ENCODE data around the gene RBM20.

RBM20 gene

DNA sequence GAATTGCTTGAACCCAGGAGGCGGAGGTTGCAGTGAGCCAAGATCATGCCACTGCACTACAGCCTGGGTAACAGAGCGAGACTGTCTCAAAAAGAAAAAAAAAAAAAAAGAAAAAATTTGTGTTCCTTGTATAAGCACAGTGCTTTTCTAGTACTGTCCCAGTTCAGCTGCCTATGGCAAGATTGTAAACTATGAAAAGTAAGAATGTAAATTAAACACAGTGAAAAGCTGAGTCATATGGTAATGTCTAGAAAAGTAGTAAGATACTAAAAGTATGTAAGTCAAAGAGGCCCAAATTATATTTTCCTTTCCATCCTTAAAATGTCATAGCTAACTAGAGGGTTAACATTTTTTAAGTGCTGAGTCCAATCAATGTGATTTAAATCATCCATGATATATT lies 42.8 kb downstream of the RBM20 start:
- no peaks in the 10 kb centered on the region for H3K4me1 ChIP-seq (ENCODE audit: control insufficient read depth, low read depth, low read length)
- no peak overlapping the region for H3K4ac ChIP-seq (ENCODE audit: low read depth, low read length)
- H2BK5ac ChIP-seq (ENCODE audit: low read length) = no peak overlapping the region
- no CpG with 5 or more reads among the region's 2 CpGs for WGBS (ENCODE audit: extremely low coverage, insufficient coverage, low lambda C conversion rate)
- H3K9ac ChIP-seq (ENCODE audit: low read length) = no peak overlapping the region
- H3K79me2 ChIP-seq (ENCODE audit: control insufficient read depth, insufficient read depth, low read length) = no peaks in the 10 kb centered on the region
- H3K4me2 ChIP-seq (ENCODE audit: low read length) = no peak overlapping the region
- H3K36me3 ChIP-seq (ENCODE audit: control insufficient read depth, insufficient read depth, low read length) = no peaks in the 10 kb centered on the region
- H2BK15ac ChIP-seq (replicated peaks; ENCODE audit: low read depth) = no peak overlapping the region
- no peak overlapping the region for H3K23ac ChIP-seq (ENCODE audit: low read length)
- H4K5ac ChIP-seq (ENCODE audit: low read length) = no peak overlapping the region
- no peak overlapping the region for H3K4me3 ChIP-seq (ENCODE audit: low read length)
- no peak overlapping the region for H4K8ac ChIP-seq (ENCODE audit: low read depth, low read length)
- no peak overlapping the region for H2AK5ac ChIP-seq (ENCODE audit: low read length)
- H2BK120ac ChIP-seq (ENCODE audit: low read depth, low read length) = no peak overlapping the region
- no peak overlapping the region for H3K56ac ChIP-seq (ENCODE audit: low read length)
- H3K18ac ChIP-seq (ENCODE audit: low read length) = no peak overlapping the region
- H3K27ac ChIP-seq (ENCODE audit: low read depth, low read length) = no peak overlapping the region
- no peaks in the 10 kb centered on the region for H3K27me3 ChIP-seq (ENCODE audit: insufficient read depth, low read length, poor library complexity)
- no peak for DNase-seq
- H3K79me1 ChIP-seq (ENCODE audit: low read length) = no peaks in the 10 kb centered on the region

DNA sequence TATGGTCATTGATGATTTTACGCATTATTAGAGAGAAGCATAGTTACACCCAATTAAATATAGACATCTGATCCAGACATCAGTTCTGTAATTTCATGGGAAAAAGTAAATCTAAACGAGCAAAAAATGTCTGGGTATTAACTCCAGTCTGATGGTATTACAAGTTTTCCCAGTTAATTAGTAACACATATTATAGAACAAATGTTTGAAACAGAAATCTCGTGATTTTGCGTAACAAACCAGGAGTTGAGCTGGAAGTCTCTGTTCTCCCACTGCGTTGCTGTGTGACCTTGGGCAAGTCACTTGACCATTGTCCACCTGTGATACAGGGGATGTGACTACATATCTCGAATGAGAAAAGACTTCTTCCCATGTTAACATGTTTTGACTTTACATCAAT lies 43.3 kb downstream of the RBM20 start:
- Histone ChIP-seq H4K5ac (ENCODE audit: low read length) (no peak overlapping the region), H2AK5ac (ENCODE audit: low read length) (no peak overlapping the region), H3K79me2 (ENCODE audit: control insufficient read depth, insufficient read depth, low read length) (no peaks in the 10 kb centered on the region), H3K4ac (ENCODE audit: low read depth, low read length) (no peak overlapping the region), H3K4me2 (ENCODE audit: low read length) (no peak overlapping the region), H2BK120ac (ENCODE audit: low read depth, low read length) (no peak overlapping the region), H2BK5ac (ENCODE audit: low read length) (no peak overlapping the region), H2BK15ac (replicated peaks; ENCODE audit: low read depth) (no peak overlapping the region), H3K79me1 (ENCODE audit: low read length) (no peaks in the 10 kb centered on the region), H4K8ac (ENCODE audit: low read depth, low read length) (no peak overlapping the region), H3K23ac (ENCODE audit: low read length) (no peak overlapping the region), H3K36me3 (ENCODE audit: control insufficient read depth, insufficient read depth, low read length) (no peaks in the 10 kb centered on the region), H3K9ac (ENCODE audit: low read length) (no peak overlapping the region), H3K27ac (ENCODE audit: low read depth, low read length) (no peak overlapping the region), H3K4me1 (ENCODE audit: control insufficient read depth, low read depth, low read length) (no peaks in the 10 kb centered on the region), H3K56ac (ENCODE audit: low read length) (no peak overlapping the region), H3K4me3 (ENCODE audit: low read length) (no peak overlapping the region), H3K27me3 (ENCODE audit: insufficient read depth, low read length, poor library complexity) (no peaks in the 10 kb centered on the region), H3K18ac (ENCODE audit: low read length) (no peak overlapping the region)
- DNase-seq = no peak
- no CpG with 5 or more reads among the region's 6 CpGs for WGBS (ENCODE audit: extremely low coverage, insufficient coverage, low lambda C conversion rate)

DNA sequence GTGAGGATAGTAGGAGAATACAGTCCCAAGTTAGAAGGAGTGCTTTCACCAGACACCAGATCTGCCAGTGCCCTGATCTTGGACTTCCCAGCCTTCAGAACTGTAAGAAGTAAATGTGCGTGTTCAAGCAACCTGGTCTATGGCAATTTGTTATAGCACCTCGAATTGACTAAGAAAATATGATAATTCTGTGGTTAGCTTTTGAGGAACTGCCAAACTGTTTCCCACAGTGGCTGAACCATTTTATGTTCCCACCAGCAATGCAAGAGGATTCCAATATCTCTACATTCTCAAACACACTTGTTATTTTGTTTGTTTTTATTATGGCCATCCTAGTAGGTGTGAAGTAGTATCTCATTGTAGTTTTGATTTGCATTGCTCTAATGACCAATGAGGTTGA lies 47.0 kb downstream of the RBM20 start:
- Histone ChIP-seq H3K23ac (ENCODE audit: low read length) (no peak overlapping the region), H3K4me2 (ENCODE audit: low read length) (no peak overlapping the region), H3K79me1 (ENCODE audit: low read length) (no peaks in the 10 kb centered on the region), H3K4me3 (ENCODE audit: low read length) (no peak overlapping the region), H2BK5ac (ENCODE audit: low read length) (no peak overlapping the region), H3K79me2 (ENCODE audit: control insufficient read depth, insufficient read depth, low read length) (no peaks in the 10 kb centered on the region), H2BK15ac (replicated peaks; ENCODE audit: low read depth) (no peak overlapping the region), H3K18ac (ENCODE audit: low read length) (no peak overlapping the region), H3K27me3 (ENCODE audit: insufficient read depth, low read length, poor library complexity) (no peaks in the 10 kb centered on the region), H3K4me1 (ENCODE audit: control insufficient read depth, low read depth, low read length) (no peaks in the 10 kb centered on the region), H3K4ac (ENCODE audit: low read depth, low read length) (no peak overlapping the region), H3K36me3 (ENCODE audit: control insufficient read depth, insufficient read depth, low read length) (no peaks in the 10 kb centered on the region), H2AK5ac (ENCODE audit: low read length) (no peak overlapping the region), H4K8ac (ENCODE audit: low read depth, low read length) (no peak overlapping the region), H3K9ac (ENCODE audit: low read length) (no peak overlapping the region), H3K27ac (ENCODE audit: low read depth, low read length) (no peak overlapping the region), H3K56ac (ENCODE audit: low read length) (no peak overlapping the region), H4K5ac (ENCODE audit: low read length) (no peak overlapping the region), H2BK120ac (ENCODE audit: low read depth, low read length) (no peak overlapping the region)
- WGBS (ENCODE audit: extremely low coverage, insufficient coverage, low lambda C conversion rate) = no CpG with 5 or more reads among the region's 2 CpGs
- DNase-seq = no peak

DNA sequence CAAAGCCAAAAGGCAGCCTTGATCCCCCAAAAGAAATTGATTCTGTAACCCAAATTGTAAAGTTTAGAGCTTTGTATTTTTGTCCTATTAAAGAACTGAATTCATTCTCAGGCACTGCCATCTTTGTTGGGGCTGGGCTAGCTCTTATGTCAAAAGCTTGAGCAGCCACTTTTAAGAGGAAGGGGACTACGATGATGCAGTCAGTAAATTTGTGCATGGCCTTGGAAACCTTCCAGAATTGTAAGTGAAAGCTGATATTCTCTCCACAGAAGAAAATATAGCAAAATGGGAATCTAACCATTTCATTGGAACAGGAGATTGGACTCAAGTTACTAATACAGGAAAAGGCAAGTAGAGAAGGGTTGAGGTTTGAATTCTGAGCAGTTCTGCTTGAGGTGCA lies 50.1 kb downstream of the RBM20 start:
- Histone ChIP-seq H3K27me3 (ENCODE audit: insufficient read depth, low read length, poor library complexity) (no peaks in the 10 kb centered on the region), H3K4me1 (ENCODE audit: control insufficient read depth, low read depth, low read length) (no peaks in the 10 kb centered on the region), H3K9ac (ENCODE audit: low read length) (no peak overlapping the region), H4K5ac (ENCODE audit: low read length) (no peak overlapping the region), H3K4ac (ENCODE audit: low read depth, low read length) (no peak overlapping the region), H3K4me2 (ENCODE audit: low read length) (no peak overlapping the region), H2AK5ac (ENCODE audit: low read length) (no peak overlapping the region), H3K36me3 (ENCODE audit: control insufficient read depth, insufficient read depth, low read length) (no peaks in the 10 kb centered on the region), H3K79me2 (ENCODE audit: control insufficient read depth, insufficient read depth, low read length) (no peaks in the 10 kb centered on the region), H3K79me1 (ENCODE audit: low read length) (no peaks in the 10 kb centered on the region), H3K56ac (ENCODE audit: low read length) (no peak overlapping the region), H3K18ac (ENCODE audit: low read length) (no peak overlapping the region), H2BK5ac (ENCODE audit: low read length) (no peak overlapping the region), H2BK15ac (replicated peaks; ENCODE audit: low read depth) (no peak overlapping the region), H4K8ac (ENCODE audit: low read depth, low read length) (no peak overlapping the region), H3K23ac (ENCODE audit: low read length) (no peak overlapping the region), H3K4me3 (ENCODE audit: low read length) (no peak overlapping the region), H2BK120ac (ENCODE audit: low read depth, low read length) (no peak overlapping the region), H3K27ac (ENCODE audit: low read depth, low read length) (no peak overlapping the region)
- no CpG with 5 or more reads among the region's 1 CpG for WGBS (ENCODE audit: extremely low coverage, insufficient coverage, low lambda C conversion rate)
- no peak for DNase-seq

DNA sequence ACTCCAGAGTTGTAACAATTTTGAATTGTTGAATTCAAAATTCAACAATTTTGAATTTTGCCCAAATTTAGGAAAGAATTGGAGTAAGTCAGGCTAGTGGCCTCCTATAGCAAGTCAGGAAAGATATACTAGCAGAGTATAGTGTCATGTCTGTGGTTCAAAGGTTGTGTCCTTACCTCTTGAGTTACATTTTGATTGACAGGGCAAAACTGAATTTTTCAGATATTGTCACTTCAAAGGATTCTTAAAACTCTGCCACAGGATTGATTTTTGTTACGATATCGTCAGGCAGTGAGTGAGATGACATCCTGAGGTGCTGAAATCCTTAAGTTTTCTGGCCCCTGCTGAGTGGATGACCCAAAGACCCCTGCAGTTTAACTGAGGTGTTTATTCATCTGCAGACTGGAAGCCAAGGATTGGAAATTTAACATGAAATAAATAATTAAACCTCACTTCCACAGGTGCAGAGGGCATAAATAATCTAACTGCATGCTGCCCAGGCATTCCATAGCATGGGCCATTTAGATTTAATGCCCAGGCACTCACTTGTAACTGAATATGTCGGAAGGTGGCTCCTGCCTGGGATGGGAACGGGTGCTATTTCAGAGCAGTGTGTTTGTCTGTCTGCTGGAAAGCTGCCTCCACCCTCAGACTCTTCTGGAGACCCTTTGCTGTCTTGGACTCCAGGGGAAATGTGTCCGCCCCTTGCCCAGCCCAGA lies 50.8 kb downstream of the RBM20 start:
- WGBS (ENCODE audit: extremely low coverage, insufficient coverage, low lambda C conversion rate) = no CpG with 5 or more reads among the region's 5 CpGs
- Histone ChIP-seq H3K27ac (ENCODE audit: low read depth, low read length) (no peak overlapping the region), H3K4me1 (ENCODE audit: control insufficient read depth, low read depth, low read length) (peaks cover 1% of the 10 kb centered on the region), H3K56ac (ENCODE audit: low read length) (no peak overlapping the region), H3K79me2 (ENCODE audit: control insufficient read depth, insufficient read depth, low read length) (no peaks in the 10 kb centered on the region), H3K27me3 (ENCODE audit: insufficient read depth, low read length, poor library complexity) (no peaks in the 10 kb centered on the region), H3K4ac (ENCODE audit: low read depth, low read length) (no peak overlapping the region), H4K8ac (ENCODE audit: low read depth, low read length) (no peak overlapping the region), H2AK5ac (ENCODE audit: low read length) (no peak overlapping the region), H2BK15ac (replicated peaks; ENCODE audit: low read depth) (no peak overlapping the region), H3K18ac (ENCODE audit: low read length) (no peak overlapping the region), H3K9ac (ENCODE audit: low read length) (no peak overlapping the region), H3K23ac (ENCODE audit: low read length) (no peak overlapping the region), H3K4me3 (ENCODE audit: low read length) (no peak overlapping the region), H2BK120ac (ENCODE audit: low read depth, low read length) (no peak overlapping the region), H3K4me2 (ENCODE audit: low read length) (no peak overlapping the region), H2BK5ac (ENCODE audit: low read length) (no peak overlapping the region), H3K79me1 (ENCODE audit: low read length) (no peaks in the 10 kb centered on the region), H4K5ac (ENCODE audit: low read length) (no peak overlapping the region), H3K36me3 (ENCODE audit: control insufficient read depth, insufficient read depth, low read length) (no peaks in the 10 kb centered on the region)
- DNase-seq = no peak

DNA sequence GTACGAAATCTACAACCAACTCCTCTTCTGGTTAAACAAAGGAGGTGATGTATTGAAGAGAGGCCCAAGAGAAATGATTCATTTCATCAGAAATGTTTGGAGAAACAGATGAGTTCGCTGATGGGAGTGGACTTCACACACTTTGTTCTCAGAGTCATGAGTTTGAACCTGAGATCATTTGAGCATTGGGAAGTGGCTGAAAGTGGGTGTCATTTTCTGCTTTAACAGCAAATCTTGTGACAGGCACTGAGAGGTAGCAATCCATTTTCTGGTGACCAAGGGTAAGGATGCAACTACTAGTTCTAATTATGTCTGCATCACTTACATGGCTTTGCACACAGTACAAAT lies 51.4 kb downstream of the RBM20 start:
- Histone ChIP-seq H3K27ac (ENCODE audit: low read depth, low read length) (no peak overlapping the region), H4K8ac (ENCODE audit: low read depth, low read length) (no peak overlapping the region), H3K23ac (ENCODE audit: low read length) (no peak overlapping the region), H3K79me2 (ENCODE audit: control insufficient read depth, insufficient read depth, low read length) (no peaks in the 10 kb centered on the region), H2BK15ac (replicated peaks; ENCODE audit: low read depth) (no peak overlapping the region), H4K5ac (ENCODE audit: low read length) (no peak overlapping the region), H3K36me3 (ENCODE audit: control insufficient read depth, insufficient read depth, low read length) (no peaks in the 10 kb centered on the region), H3K9ac (ENCODE audit: low read length) (no peak overlapping the region), H3K27me3 (ENCODE audit: insufficient read depth, low read length, poor library complexity) (no peaks in the 10 kb centered on the region), H2AK5ac (ENCODE audit: low read length) (no peak overlapping the region), H3K4me1 (ENCODE audit: control insufficient read depth, low read depth, low read length) (peaks cover 6% of the 10 kb centered on the region), H3K18ac (ENCODE audit: low read length) (no peak overlapping the region), H3K4ac (ENCODE audit: low read depth, low read length) (no peak overlapping the region), H3K4me3 (ENCODE audit: low read length) (no peak overlapping the region), H3K79me1 (ENCODE audit: low read length) (no peaks in the 10 kb centered on the region), H3K4me2 (ENCODE audit: low read length) (no peak overlapping the region), H2BK5ac (ENCODE audit: low read length) (no peak overlapping the region), H2BK120ac (ENCODE audit: low read depth, low read length) (no peak overlapping the region), H3K56ac (ENCODE audit: low read length) (no peak overlapping the region)
- no peak for DNase-seq
- WGBS (ENCODE audit: extremely low coverage, insufficient coverage, low lambda C conversion rate) = no CpG with 5 or more reads among the region's 2 CpGs
